HepG2 (cell line): ENCODE data around the gene KIF1C. TPM values are rescaled to one million over a fixed set of nuclear protein-coding genes. Genes with fewer than 3 reads are reported as not detected.
A peak's percentile ranks its signal among the peaks of the same experiment; 100 is the strongest.

ENCODE experiments used
- ATF1 ChIP-seq: IDR thresholded peaks from 2 replicates; pipeline ENCODE4 v1.6.1; 2016; ENCODE audit warnings: mild to moderate bottlenecking, control low read depth
- ATF7-NPFF ChIP-seq: sonication (generic); formaldehyde crosslinking; IDR thresholded peaks from 2 replicates; pipeline ENCODE4 v1.8.1; 2023; ENCODE audit warnings: mild to moderate bottlenecking, low read depth, missing genetic modification reagents, moderate library complexity
- EED ChIP-seq: sonication (generic); formaldehyde crosslinking; IDR thresholded peaks from 2 replicates; pipeline ENCODE4 v1.5.0; 2020; ENCODE audit warnings: mild to moderate bottlenecking, missing genetic modification reagents
- FOXK1 ChIP-seq: sonication (generic); formaldehyde crosslinking; IDR thresholded peaks from 2 replicates; pipeline ENCODE4 v1.4.0; 2020; ENCODE audit warnings: low read depth, missing genetic modification reagents, borderline replicate concordance
- HNRNPK ChIP-seq: fragments of 200-400 bp; formaldehyde crosslinking; IDR thresholded peaks from 2 replicates; pipeline ENCODE4 v1.6.1; 2018; ENCODE audit warnings: low read length, low read depth, moderate library complexity, mild to moderate bottlenecking; ENCODE audit not compliant: poor library complexity, severe bottlenecking
- HNRNPUL1 ChIP-seq: fragments of 200-400 bp; formaldehyde crosslinking; IDR thresholded peaks from 2 replicates; pipeline ENCODE4 v1.6.1; 2017; ENCODE audit warnings: low read depth, mild to moderate bottlenecking, low read length, moderate library complexity
- KDM6A ChIP-seq: IDR thresholded peaks from 2 replicates; pipeline ENCODE4 v1.6.1; 2016; ENCODE audit warnings: low read depth
- MTA3 ChIP-seq: sonication (generic); formaldehyde crosslinking; IDR thresholded peaks from 2 replicates; pipeline ENCODE4 v1.4.0; 2020; ENCODE audit warnings: missing genetic modification reagents
- TAF1 ChIP-seq: sonication (generic); formaldehyde crosslinking; IDR thresholded peaks from 2 replicates; pipeline ENCODE4 v1.4.0; 2020; ENCODE audit warnings: missing genetic modification reagents
- TP53 ChIP-seq: sonication (generic); formaldehyde crosslinking; conservative IDR thresholded peaks from 2 replicates; pipeline ENCODE4 v1.4.0; 2020; ENCODE audit warnings: missing genetic modification reagents
- ZNF468 ChIP-seq: sonication (generic); formaldehyde crosslinking; IDR thresholded peaks from 2 replicates; pipeline ENCODE4 v1.8.0; 2022; ENCODE audit warnings: mild to moderate bottlenecking, moderate library complexity, missing genetic modification reagents
- ZNF83 ChIP-seq: sonication (generic); formaldehyde crosslinking; IDR thresholded peaks from 2 replicates; pipeline ENCODE4 v1.4.0; 2020; ENCODE audit warnings: missing genetic modification reagents, mild to moderate bottlenecking, borderline replicate concordance
- polyA plus RNA-seq, 8 experiments: library from polyadenylated mRNA; depleted of rRNA in 3 of 8; stranded (reverse) in 7 of 8; unstranded in 1 of 8; fragments of >200 nt; fragmentation: Illumina TruSeq in 4 of 8; extraction: Trizol in 4 of 8; gene quantifications; 2 replicates each; pipeline versions ENCODE4 v1.2.1 to v1.2.3, GENCODE V29; 2011 to 2016; ENCODE audit warnings: low read depth in 4 of 8, missing spikeins in 1 of 8, mixed read lengths in 1 of 8; ENCODE audit not compliant: insufficient read depth in 1 of 8
- total RNA-seq, 5 experiments: library from RNA; depleted of rRNA; stranded (reverse); fragments of >200 nt; fragmentation: Illumina TruSeq; extraction: Trizol; gene quantifications; 2 replicates each; pipeline ENCODE4 v1.2.3, GENCODE V29; 2016; ENCODE audit warnings: low read depth in 1 of 5
- TF ChIP-seq, protein P1 (sequence below): sonication (generic); formaldehyde crosslinking; IDR thresholded peaks from 2 replicates; pipeline ENCODE4 v1.8.0; 2022; ENCODE audit warnings: mild to moderate bottlenecking, missing genetic modification reagents, borderline replicate concordance
- TF ChIP-seq, protein P2 (sequence below): sonication (generic); formaldehyde crosslinking; IDR thresholded peaks from 2 replicates; pipeline ENCODE4 v1.5.0; 2020; ENCODE audit warnings: missing genetic modification reagents, mild to moderate bottlenecking, borderline replicate concordance
- TF ChIP-seq, protein P3 (sequence below): sonication (generic); formaldehyde crosslinking; IDR thresholded peaks from 2 replicates; pipeline ENCODE4 v1.4.0; 2020; ENCODE audit warnings: missing genetic modification reagents, borderline replicate concordance
- TF ChIP-seq, protein P4 (sequence below): sonication (generic); formaldehyde crosslinking; IDR thresholded peaks from 2 replicates; pipeline ENCODE4 v1.8.0; 2022; ENCODE audit warnings: missing genetic modification reagents, mild to moderate bottlenecking, moderate library complexity, borderline replicate concordance
- TF ChIP-seq, protein P5 (sequence below): sonication (generic); formaldehyde crosslinking; IDR thresholded peaks from 2 replicates; pipeline ENCODE4 v1.4.0; 2020; ENCODE audit warnings: missing genetic modification reagents
- TF ChIP-seq, protein P6 (sequence below): sonication (generic); formaldehyde crosslinking; conservative IDR thresholded peaks from 2 replicates; pipeline ENCODE4 v1.4.0; 2020; ENCODE audit warnings: missing genetic modification reagents

The KIF1C gene
- total and polyA plus RNA-seq, 2 of the 13 experiments (the other 11 are each of a cell fraction or from before 2014, with no cell fraction given), result 70.0 to 104 TPM

DNA sequence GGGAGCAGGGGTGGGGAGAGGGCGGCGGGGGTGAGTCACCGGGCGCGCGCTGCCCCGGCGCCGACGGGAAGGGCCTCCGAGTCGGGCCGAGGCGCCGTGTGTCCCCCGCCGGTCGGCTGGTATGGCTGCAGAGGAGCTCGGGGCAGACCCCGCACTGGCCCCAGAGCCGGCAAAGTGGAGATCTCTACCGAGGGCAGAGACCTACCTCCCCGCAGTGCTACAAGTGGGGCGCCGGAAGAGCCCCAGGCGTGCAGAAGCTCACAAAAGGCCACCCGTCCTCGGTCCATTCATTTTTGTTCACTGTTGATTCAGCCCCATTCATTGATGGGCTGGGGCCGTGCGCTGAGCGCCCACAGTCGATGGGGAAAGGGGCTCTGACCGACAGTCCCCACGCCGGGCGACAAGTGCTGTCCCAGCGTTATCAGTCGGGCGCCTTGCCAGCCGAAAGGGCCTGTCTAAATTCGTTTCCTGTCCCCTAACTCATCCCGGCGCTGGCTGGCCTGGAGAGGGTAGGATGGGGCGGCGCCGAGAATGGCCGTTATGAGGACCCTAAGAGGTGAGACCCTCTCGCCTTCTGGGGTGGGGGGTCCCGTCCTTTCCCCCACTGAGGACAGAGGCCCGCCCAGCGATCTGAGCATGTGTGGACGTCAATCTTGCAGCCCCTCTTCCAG is 47.5 kb upstream of the KIF1C start (continued):
- TF ChIP-seq ZNF468, result no peak
- TF ChIP-seq KDM6A (CRISPR knock-in tag), result no peak
- no peak for TF ChIP-seq MTA3 (CRISPR knock-in tag)
- TF ChIP-seq ZNF83, result no peak
- peak; percentile 16; the same call in 1 of the 2 replicates for TF ChIP-seq EED (CRISPR knock-in tag)
- no peak for TF ChIP-seq FOXK1 (CRISPR knock-in tag)
- TF ChIP-seq ATF7-NPFF (CRISPR knock-in tag), result no peak
- TF ChIP-seq, protein P1, sequence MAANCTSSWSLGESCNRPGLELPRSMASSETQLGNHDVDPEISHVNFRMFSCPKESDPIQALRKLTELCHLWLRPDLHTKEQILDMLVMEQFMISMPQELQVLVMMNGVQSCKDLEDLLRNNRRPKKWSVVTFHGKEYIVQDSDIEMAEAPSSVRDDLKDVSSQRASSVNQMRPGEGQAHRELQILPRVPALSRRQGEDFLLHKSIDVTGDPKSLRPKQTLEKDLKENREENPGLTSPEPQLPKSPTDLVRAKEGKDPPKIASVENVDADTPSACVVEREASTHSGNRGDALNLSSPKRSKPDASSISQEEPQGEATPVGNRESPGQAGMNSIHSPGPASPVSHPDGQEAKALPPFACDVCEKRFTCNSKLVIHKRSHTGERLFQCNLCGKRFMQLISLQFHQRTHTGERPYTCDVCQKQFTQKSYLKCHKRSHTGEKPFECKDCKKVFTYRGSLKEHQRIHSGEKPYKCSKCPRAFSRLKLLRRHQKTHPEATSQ (CRISPR knock-in tag), result no peak
- peak; percentile 7 for TF ChIP-seq HNRNPK
- peak; percentile 62 for TF ChIP-seq TAF1 (CRISPR knock-in tag)
- no peak for TF ChIP-seq HNRNPUL1
- TF ChIP-seq, protein P2, sequence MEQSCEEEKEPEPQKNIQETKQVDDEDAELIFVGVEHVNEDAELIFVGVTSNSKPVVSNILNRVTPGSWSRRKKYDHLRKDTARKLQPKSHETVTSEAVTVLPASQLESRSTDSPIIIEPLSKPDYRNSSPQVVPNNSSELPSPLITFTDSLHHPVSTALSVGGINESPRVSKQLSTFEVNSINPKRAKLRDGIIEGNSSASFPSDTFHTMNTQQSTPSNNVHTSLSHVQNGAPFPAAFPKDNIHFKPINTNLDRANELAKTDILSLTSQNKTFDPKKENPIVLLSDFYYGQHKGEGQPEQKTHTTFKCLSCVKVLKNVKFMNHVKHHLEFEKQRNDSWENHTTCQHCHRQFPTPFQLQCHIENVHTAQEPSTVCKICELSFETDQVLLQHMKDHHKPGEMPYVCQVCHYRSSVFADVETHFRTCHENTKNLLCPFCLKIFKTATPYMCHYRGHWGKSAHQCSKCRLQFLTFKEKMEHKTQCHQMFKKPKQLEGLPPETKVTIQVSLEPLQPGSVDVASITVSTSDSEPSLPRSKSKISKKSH (CRISPR knock-in tag), result peak; percentile 22; the same call in 1 of the 2 replicates
- TF ChIP-seq TP53 (CRISPR knock-in tag), result no peak
- TF ChIP-seq, protein P3, sequence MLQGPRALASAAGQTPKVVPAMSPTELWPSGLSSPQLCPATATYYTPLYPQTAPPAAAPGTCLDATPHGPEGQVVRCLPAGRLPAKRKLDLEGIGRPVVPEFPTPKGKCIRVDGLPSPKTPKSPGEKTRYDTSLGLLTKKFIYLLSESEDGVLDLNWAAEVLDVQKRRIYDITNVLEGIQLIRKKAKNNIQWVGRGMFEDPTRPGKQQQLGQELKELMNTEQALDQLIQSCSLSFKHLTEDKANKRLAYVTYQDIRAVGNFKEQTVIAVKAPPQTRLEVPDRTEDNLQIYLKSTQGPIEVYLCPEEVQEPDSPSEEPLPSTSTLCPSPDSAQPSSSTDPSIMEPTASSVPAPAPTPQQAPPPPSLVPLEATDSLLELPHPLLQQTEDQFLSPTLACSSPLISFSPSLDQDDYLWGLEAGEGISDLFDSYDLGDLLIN, result no peak
- TF ChIP-seq, protein P4, sequence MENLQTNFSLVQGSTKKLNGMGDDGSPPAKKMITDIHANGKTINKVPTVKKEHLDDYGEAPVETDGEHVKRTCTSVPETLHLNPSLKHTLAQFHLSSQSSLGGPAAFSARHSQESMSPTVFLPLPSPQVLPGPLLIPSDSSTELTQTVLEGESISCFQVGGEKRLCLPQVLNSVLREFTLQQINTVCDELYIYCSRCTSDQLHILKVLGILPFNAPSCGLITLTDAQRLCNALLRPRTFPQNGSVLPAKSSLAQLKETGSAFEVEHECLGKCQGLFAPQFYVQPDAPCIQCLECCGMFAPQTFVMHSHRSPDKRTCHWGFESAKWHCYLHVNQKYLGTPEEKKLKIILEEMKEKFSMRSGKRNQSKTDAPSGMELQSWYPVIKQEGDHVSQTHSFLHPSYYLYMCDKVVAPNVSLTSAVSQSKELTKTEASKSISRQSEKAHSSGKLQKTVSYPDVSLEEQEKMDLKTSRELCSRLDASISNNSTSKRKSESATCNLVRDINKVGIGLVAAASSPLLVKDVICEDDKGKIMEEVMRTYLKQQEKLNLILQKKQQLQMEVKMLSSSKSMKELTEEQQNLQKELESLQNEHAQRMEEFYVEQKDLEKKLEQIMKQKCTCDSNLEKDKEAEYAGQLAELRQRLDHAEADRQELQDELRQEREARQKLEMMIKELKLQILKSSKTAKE (CRISPR knock-in tag), result no peak
- TF ChIP-seq, protein P5, sequence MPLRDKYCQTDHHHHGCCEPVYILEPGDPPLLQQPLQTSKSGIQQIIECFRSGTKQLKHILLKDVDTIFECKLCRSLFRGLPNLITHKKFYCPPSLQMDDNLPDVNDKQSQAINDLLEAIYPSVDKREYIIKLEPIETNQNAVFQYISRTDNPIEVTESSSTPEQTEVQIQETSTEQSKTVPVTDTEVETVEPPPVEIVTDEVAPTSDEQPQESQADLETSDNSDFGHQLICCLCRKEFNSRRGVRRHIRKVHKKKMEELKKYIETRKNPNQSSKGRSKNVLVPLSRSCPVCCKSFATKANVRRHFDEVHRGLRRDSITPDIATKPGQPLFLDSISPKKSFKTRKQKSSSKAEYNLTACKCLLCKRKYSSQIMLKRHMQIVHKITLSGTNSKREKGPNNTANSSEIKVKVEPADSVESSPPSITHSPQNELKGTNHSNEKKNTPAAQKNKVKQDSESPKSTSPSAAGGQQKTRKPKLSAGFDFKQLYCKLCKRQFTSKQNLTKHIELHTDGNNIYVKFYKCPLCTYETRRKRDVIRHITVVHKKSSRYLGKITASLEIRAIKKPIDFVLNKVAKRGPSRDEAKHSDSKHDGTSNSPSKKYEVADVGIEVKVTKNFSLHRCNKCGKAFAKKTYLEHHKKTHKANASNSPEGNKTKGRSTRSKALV, result no peak
- no peak for TF ChIP-seq ATF1 (CRISPR knock-in tag)
- TF ChIP-seq, protein P6, sequence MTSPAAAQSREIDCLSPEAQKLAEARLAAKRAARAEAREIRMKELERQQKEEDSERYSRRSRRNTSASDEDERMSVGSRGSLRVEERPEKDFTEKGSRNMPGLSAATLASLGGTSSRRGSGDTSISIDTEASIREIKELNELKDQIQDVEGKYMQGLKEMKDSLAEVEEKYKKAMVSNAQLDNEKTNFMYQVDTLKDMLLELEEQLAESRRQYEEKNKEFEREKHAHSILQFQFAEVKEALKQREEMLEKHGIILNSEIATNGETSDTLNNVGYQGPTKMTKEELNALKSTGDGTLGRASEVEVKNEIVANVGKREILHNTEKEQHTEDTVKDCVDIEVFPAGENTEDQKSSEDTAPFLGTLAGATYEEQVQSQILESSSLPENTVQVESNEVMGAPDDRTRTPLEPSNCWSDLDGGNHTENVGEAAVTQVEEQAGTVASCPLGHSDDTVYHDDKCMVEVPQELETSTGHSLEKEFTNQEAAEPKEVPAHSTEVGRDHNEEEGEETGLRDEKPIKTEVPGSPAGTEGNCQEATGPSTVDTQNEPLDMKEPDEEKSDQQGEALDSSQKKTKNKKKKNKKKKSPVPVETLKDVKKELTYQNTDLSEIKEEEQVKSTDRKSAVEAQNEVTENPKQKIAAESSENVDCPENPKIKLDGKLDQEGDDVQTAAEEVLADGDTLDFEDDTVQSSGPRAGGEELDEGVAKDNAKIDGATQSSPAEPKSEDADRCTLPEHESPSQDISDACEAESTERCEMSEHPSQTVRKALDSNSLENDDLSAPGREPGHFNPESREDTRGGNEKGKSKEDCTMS (CRISPR knock-in tag), result no peak
